GM12864 (cell line): Measurements from ENCODE around the gene CDC42EP2.

ENCODE experiments used
- DNase-seq: peaks from one replicate; pipeline ENCODE4 v3.0.0-alpha.2; 2011; ENCODE audit warnings: low read depth
- H3K4me3 ChIP-seq: 2 replicates; pipeline ENCODE4 v1.5.1; 2011; ENCODE audit warnings: mild to moderate bottlenecking, low read depth, low read length, control low read depth
- TF ChIP-seq, protein P1 (sequence below): IDR thresholded peaks from 2 replicates; pipeline ENCODE4 v1.5.1; 2011; ENCODE audit warnings: low read depth, mild to moderate bottlenecking, moderate library complexity, low read length, control low read depth, inconsistent platforms; ENCODE audit errors: missing control alignments

The CDC42EP2 gene

GRCh38 chr11:65297026-65297672, 17.5 kb upstream of the CDC42EP2 start:
- DNase-seq = no peak
- TF ChIP-seq, protein P1, sequence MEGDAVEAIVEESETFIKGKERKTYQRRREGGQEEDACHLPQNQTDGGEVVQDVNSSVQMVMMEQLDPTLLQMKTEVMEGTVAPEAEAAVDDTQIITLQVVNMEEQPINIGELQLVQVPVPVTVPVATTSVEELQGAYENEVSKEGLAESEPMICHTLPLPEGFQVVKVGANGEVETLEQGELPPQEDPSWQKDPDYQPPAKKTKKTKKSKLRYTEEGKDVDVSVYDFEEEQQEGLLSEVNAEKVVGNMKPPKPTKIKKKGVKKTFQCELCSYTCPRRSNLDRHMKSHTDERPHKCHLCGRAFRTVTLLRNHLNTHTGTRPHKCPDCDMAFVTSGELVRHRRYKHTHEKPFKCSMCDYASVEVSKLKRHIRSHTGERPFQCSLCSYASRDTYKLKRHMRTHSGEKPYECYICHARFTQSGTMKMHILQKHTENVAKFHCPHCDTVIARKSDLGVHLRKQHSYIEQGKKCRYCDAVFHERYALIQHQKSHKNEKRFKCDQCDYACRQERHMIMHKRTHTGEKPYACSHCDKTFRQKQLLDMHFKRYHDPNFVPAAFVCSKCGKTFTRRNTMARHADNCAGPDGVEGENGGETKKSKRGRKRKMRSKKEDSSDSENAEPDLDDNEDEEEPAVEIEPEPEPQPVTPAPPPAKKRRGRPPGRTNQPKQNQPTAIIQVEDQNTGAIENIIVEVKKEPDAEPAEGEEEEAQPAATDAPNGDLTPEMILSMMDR = no peak
- H3K4me3 ChIP-seq = no peak overlapping the region

DNA sequence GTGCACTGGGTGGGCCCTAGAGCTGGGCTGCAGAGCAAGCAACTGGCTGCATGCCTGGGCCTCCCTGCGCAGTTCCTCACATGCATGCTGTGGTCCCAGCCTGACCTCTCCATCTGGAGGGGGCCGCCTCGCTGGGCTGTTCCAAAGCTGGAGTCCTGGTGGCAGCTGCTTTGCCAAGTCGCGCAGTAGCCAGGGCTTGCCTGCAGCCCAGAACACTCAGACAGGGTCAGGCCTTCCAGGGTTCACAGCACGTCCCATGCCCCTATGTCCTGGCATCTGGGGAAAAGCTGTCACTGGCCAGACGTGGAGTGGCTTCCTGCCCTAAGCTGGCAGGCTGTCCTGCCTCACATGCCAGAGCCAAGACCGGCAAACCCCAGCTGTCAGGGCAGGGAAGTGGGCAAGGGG, 16.5 kb upstream of the CDC42EP2 start:
- TF ChIP-seq, protein P1 = no peak
- no peak overlapping the region for H3K4me3 ChIP-seq
- no peak for DNase-seq

DNA sequence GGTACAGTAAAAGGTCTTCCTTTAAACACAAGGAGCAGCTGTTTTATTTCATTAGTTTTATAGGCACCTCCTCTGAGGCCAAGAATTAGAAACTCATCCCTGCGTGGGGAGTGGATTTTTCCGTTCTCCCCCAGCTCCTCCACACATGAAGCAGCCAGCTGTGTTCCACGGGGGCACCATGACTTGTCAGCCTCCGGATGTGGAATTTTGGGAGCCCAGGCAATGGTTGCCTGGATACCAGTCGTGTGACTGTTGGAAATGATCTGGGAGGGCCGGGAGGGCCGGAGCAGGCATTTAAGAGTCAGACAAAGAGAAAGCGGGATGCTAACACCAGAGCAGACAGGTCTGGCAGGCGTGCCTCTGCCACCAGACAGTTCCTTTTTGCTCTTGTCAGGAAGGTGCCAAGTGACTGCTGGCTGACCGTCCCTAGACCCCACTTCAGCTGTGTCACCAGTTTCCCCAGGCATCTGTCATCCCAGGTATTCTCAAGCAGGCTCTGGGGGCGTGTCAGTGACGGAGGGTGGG, 15.9 kb upstream of the CDC42EP2 start:
- H3K4me3 ChIP-seq = no peak overlapping the region
- TF ChIP-seq, protein P1 = no peak
- DNase-seq = no peak

DNA sequence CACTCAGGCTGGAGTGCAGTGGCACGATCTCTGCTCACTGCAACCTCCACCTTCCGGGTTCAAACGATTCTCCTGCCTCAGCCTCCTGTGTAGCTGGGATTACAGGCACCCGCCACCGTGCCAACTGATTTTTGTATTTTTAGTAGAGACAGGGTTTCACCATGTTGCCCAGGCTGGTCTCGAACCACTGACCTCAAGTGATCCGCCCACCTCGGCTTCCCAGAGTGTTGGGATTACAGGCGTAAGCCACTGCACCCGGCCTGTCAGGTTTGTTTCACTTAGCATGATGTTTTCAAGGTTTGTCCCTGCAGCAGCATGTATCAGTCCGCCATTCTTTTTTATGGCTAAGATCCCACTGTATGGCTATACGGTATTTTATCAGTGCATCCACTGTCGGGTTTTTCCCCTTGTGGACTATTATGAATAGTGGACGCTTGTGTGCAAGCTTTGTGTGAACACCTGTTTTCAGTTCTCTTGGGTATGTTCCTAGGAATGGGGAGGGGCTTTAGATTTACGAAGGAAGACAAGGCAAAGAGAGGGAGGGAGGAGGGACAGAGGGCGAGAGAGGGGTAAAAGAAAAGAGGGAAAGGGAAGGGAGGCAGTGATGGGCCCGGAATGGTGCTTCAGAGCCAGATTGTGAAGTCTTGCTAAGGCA, 13.9 kb upstream of the CDC42EP2 start:
- TF ChIP-seq, protein P1 = no peak
- no peak for DNase-seq
- H3K4me3 ChIP-seq = no peak overlapping the region

DNA sequence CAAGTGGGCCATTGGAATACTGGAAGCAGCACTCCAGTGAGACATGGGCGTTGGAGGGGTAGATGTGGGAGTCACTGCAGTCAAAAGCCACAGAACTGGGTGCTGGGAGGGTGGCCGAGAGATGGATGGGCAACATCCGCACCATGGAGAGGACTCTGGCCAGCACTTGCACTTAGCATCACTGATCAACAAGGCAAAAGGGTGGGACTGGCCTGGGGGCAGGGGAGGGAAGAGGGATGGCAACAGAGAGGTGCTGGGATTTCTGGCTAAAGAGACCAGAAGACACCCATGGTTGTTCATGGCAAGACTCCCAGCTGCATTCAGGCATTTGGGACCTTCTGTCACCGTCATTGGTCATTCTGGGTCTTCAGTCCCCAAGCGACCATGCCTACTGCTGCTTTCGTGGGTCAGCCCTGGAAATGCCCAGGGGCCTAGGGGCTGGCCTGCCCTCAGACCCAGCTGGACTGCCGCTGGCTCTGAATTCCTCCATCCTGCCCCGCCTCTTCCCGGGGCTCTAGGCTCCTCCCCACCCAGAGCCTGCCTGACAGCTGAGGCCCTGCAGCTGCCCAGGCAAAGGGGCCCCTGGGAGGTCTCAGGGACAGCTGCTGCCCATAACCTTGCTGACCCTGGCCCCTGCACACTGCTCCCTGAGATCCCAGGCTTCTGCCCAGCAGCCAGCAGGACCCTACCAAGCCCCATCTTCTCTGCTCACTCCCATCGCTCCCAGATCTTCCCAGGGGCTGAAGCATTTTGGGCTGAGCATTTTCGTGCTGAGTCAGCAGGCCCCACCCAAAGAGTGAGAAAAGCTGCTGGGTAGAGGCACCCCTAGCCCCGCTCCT, 13.0 kb upstream of the CDC42EP2 start:
- no peak for DNase-seq
- H3K4me3 ChIP-seq = no peak overlapping the region
- TF ChIP-seq, protein P1 = no peak

GRCh38 chr11:65303555-65303954, 11.1 kb upstream of the CDC42EP2 start:
- H3K4me3 ChIP-seq = no peak overlapping the region
- TF ChIP-seq, protein P1 = no peak
- DNase-seq = no peak
